HepG2 (cell line): ENCODE results near the gene LRRC3C. TPM values are rescaled to one million over a fixed set of nuclear protein-coding genes. Genes with fewer than 3 reads are reported as not detected.

ENCODE experiments used
- AGO2 ChIP-seq: fragments of 200-400 bp; formaldehyde crosslinking; optimal IDR thresholded peaks from 2 replicates; pipeline ENCODE3; 2017; ENCODE audit warnings: mild to moderate bottlenecking, low read depth, low read length, moderate library complexity
- DMAP1 ChIP-seq: IDR thresholded peaks from 2 replicates; pipeline ENCODE4 v1.6.1; 2016
- HMGA1 ChIP-seq: sonication (generic); formaldehyde crosslinking; conservative IDR thresholded peaks from 2 replicates; pipeline ENCODE4 v1.4.0; 2020; ENCODE audit warnings: missing genetic modification reagents
- KLF15 ChIP-seq: sonication (generic); formaldehyde crosslinking; IDR thresholded peaks from 2 replicates; pipeline ENCODE4 v1.8.1; 2023; ENCODE audit warnings: borderline replicate concordance, mild to moderate bottlenecking, inconsistent platforms, missing genetic modification reagents, mixed read lengths
- MED13 ChIP-seq: sonication (generic); formaldehyde crosslinking; IDR thresholded peaks from 2 replicates; pipeline ENCODE4 v1.5.0; 2020; ENCODE audit warnings: missing genetic modification reagents
- PITX1 ChIP-seq: sonication (generic); formaldehyde crosslinking; IDR thresholded peaks from 2 replicates; pipeline ENCODE4 v1.5.1; 2020; ENCODE audit warnings: mild to moderate bottlenecking, missing genetic modification reagents
- POLR2G ChIP-seq: fragments of 200-400 bp; formaldehyde crosslinking; IDR thresholded peaks from 2 replicates; pipeline ENCODE4 v1.6.1; 2018; ENCODE audit warnings: mild to moderate bottlenecking, low read depth, low read length, moderate library complexity
- PRPF4 ChIP-seq: fragments of 200-400 bp; formaldehyde crosslinking; IDR thresholded peaks from 2 replicates; pipeline ENCODE4 v1.6.1; 2016; ENCODE audit warnings: low read length, low read depth; ENCODE audit not compliant: poor library complexity, severe bottlenecking
- RARA ChIP-seq: IDR thresholded peaks from 2 replicates; pipeline ENCODE4 v1.6.1; 2016; ENCODE audit warnings: missing genetic modification reagents, missing compliant biosample characterization
- SIN3B ChIP-seq: fragments of 150-350 bp; IDR thresholded peaks from 2 replicates; pipeline ENCODE4 v1.6.1; 2014; ENCODE audit warnings: low read length
- SMC3 ChIP-seq: IDR thresholded peaks from 2 replicates; pipeline ENCODE4 v1.6.1; 2011; ENCODE audit warnings: low read length, improper control_type of control experiment
- SP2 ChIP-seq: sonication (generic); formaldehyde crosslinking; IDR thresholded peaks from 2 replicates; pipeline ENCODE4 v1.5.1; 2020; ENCODE audit warnings: mild to moderate bottlenecking, missing genetic modification reagents
- SSRP1 ChIP-seq: IDR thresholded peaks from 2 replicates; pipeline ENCODE4 v1.6.1; 2016; ENCODE audit warnings: control low read depth
- SUZ12 ChIP-seq: fragments of 150-350 bp; IDR thresholded peaks from 2 replicates; pipeline ENCODE4 v1.6.1; 2014; ENCODE audit warnings: low read depth, low read length
- TOPORS ChIP-seq: sonication (generic); formaldehyde crosslinking; IDR thresholded peaks from 2 replicates; pipeline ENCODE4 v1.8.0; 2023; ENCODE audit warnings: mild to moderate bottlenecking, missing genetic modification reagents
- ZNF224 ChIP-seq: sonication (generic); formaldehyde crosslinking; IDR thresholded peaks from 2 replicates; pipeline ENCODE4 v1.5.0; 2020; ENCODE audit warnings: mild to moderate bottlenecking, missing genetic modification reagents
- ZNF331 ChIP-seq: sonication (generic); formaldehyde crosslinking; IDR thresholded peaks from 2 replicates; pipeline ENCODE4 v1.4.0; 2020; ENCODE audit warnings: missing genetic modification reagents
- ZNF550 ChIP-seq: sonication (generic); formaldehyde crosslinking; IDR thresholded peaks from 2 replicates; pipeline ENCODE4 v1.4.0; 2020; ENCODE audit warnings: mild to moderate bottlenecking, missing genetic modification reagents, borderline replicate concordance
- ZNF839 ChIP-seq: sonication (generic); formaldehyde crosslinking; IDR thresholded peaks from 2 replicates; pipeline ENCODE4 v1.4.0; 2020; ENCODE audit warnings: missing genetic modification reagents, mild to moderate bottlenecking, borderline replicate concordance
- polyA plus RNA-seq, 8 experiments: library from polyadenylated mRNA; depleted of rRNA in 3 of 8; stranded (reverse) in 7 of 8; unstranded in 1 of 8; fragments of >200 nt; fragmentation: Illumina TruSeq in 4 of 8; extraction: Trizol in 4 of 8; gene quantifications; 2 replicates each; pipeline versions ENCODE4 v1.2.1 to v1.2.3, GENCODE V29; 2011 to 2016; ENCODE audit warnings: low read depth in 4 of 8, missing spikeins in 1 of 8, mixed read lengths in 1 of 8; ENCODE audit not compliant: insufficient read depth in 1 of 8
- total RNA-seq, 5 experiments: library from RNA; depleted of rRNA; stranded (reverse); fragments of >200 nt; fragmentation: Illumina TruSeq; extraction: Trizol; gene quantifications; 2 replicates each; pipeline ENCODE4 v1.2.3, GENCODE V29; 2016; ENCODE audit warnings: low read depth in 1 of 5
- TF ChIP-seq, protein P1 (sequence below): sonication (generic); formaldehyde crosslinking; IDR thresholded peaks from 2 replicates; pipeline ENCODE4 v1.5.0; 2020; ENCODE audit warnings: missing genetic modification reagents, mild to moderate bottlenecking, borderline replicate concordance
- TF ChIP-seq, protein P2 (sequence below): sonication (generic); formaldehyde crosslinking; IDR thresholded peaks from 2 replicates; pipeline ENCODE4 v1.5.0; 2020; ENCODE audit warnings: missing genetic modification reagents
- TF ChIP-seq, protein P3 (sequence below): sonication (generic); formaldehyde crosslinking; IDR thresholded peaks from 2 replicates; pipeline ENCODE4 v1.4.0; 2020; ENCODE audit warnings: missing genetic modification reagents
- TF ChIP-seq, protein P4 (sequence below): sonication (generic); formaldehyde crosslinking; IDR thresholded peaks from 2 replicates; pipeline ENCODE4 v1.4.0; 2020; ENCODE audit warnings: missing genetic modification reagents
- TF ChIP-seq, protein P5 (sequence below): sonication (generic); formaldehyde crosslinking; IDR thresholded peaks from 2 replicates; pipeline ENCODE4 v1.4.0; 2020; ENCODE audit warnings: missing genetic modification reagents, borderline replicate concordance

LRRC3C gene
- total and polyA plus RNA-seq, 2 of the 13 experiments (the other 11 are each of a cell fraction or from before 2014, with no cell fraction given) = 0.17 TPM; not detected in 1

DNA sequence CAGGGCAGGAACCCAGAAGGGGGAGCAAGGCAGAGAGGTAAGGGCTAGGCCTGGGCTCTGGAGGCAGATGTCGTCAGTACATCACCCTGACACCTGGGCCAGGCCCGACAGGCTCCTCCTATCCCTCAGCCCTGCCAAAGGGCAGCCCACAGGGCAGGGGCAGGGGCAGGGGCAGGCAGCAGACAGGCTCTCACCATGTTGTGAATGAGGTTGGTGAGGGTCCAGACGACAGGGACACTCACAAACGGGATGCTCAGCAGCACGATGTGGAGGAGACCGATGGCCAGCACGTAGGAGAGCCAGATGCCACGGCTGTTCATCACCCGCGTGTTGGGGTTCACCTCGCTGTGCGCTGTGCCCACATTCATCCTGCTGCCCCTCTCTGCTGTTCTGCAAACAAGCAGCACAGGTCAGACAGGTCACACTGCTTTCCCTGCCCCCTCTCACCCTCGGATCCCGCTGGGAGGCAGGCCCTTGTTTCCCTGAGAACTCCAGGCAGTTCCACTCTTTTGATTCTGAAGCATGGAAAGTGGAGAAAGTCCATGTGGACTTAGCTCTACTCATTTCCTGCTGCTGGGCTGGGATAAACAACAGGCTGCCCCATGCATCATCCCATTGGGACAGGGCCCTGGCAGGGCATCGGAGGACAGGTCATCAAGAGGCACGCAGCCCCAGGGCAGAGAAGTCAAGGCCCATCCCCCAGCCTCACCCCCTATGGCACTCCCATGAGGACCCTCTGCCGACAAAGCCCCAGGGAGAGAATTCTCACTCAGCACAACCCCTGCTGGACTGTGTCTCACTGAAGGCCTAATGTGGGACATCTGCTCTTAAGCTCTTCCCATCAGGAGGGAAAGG is 3.5 kb upstream of the LRRC3C start (continued):
- TF ChIP-seq, protein P1, sequence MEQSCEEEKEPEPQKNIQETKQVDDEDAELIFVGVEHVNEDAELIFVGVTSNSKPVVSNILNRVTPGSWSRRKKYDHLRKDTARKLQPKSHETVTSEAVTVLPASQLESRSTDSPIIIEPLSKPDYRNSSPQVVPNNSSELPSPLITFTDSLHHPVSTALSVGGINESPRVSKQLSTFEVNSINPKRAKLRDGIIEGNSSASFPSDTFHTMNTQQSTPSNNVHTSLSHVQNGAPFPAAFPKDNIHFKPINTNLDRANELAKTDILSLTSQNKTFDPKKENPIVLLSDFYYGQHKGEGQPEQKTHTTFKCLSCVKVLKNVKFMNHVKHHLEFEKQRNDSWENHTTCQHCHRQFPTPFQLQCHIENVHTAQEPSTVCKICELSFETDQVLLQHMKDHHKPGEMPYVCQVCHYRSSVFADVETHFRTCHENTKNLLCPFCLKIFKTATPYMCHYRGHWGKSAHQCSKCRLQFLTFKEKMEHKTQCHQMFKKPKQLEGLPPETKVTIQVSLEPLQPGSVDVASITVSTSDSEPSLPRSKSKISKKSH (CRISPR knock-in tag) = no peak
- TF ChIP-seq SUZ12 = no peak
- TF ChIP-seq ZNF839 = no peak
- TF ChIP-seq AGO2 = peak; percentile 77
- peak; percentile 92 for TF ChIP-seq TOPORS (CRISPR knock-in tag)
- TF ChIP-seq SP2 (CRISPR knock-in tag) = no peak
- TF ChIP-seq RARA (CRISPR knock-in tag) = peak; percentile 99
- TF ChIP-seq, protein P2, sequence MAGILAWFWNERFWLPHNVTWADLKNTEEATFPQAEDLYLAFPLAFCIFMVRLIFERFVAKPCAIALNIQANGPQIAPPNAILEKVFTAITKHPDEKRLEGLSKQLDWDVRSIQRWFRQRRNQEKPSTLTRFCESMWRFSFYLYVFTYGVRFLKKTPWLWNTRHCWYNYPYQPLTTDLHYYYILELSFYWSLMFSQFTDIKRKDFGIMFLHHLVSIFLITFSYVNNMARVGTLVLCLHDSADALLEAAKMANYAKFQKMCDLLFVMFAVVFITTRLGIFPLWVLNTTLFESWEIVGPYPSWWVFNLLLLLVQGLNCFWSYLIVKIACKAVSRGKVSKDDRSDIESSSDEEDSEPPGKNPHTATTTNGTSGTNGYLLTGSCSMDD (CRISPR knock-in tag) = no peak
- peak; percentile 94 for TF ChIP-seq PITX1 (CRISPR knock-in tag)
- peak; percentile 67 for TF ChIP-seq POLR2G
- no peak for TF ChIP-seq ZNF224 (CRISPR knock-in tag)
- TF ChIP-seq HMGA1 = no peak
- peak; percentile 46 for TF ChIP-seq PRPF4
- no peak; the same call in 1 of the 2 replicates for TF ChIP-seq ZNF550 (CRISPR knock-in tag)
- TF ChIP-seq, protein P3, sequence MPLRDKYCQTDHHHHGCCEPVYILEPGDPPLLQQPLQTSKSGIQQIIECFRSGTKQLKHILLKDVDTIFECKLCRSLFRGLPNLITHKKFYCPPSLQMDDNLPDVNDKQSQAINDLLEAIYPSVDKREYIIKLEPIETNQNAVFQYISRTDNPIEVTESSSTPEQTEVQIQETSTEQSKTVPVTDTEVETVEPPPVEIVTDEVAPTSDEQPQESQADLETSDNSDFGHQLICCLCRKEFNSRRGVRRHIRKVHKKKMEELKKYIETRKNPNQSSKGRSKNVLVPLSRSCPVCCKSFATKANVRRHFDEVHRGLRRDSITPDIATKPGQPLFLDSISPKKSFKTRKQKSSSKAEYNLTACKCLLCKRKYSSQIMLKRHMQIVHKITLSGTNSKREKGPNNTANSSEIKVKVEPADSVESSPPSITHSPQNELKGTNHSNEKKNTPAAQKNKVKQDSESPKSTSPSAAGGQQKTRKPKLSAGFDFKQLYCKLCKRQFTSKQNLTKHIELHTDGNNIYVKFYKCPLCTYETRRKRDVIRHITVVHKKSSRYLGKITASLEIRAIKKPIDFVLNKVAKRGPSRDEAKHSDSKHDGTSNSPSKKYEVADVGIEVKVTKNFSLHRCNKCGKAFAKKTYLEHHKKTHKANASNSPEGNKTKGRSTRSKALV = peak; percentile 96
- peak; percentile 82; the same call in 1 of the 2 replicates for TF ChIP-seq SSRP1 (CRISPR knock-in tag)
- TF ChIP-seq ZNF331 (CRISPR knock-in tag) = peak; percentile 92
- no peak for TF ChIP-seq MED13 (CRISPR knock-in tag)
- TF ChIP-seq, protein P4, sequence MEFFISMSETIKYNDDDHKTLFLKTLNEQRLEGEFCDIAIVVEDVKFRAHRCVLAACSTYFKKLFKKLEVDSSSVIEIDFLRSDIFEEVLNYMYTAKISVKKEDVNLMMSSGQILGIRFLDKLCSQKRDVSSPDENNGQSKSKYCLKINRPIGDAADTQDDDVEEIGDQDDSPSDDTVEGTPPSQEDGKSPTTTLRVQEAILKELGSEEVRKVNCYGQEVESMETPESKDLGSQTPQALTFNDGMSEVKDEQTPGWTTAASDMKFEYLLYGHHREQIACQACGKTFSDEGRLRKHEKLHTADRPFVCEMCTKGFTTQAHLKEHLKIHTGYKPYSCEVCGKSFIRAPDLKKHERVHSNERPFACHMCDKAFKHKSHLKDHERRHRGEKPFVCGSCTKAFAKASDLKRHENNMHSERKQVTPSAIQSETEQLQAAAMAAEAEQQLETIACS (CRISPR knock-in tag) = no peak
- 0 out of 2 replicates have a peak, but pooled peaks have one; percentile 62 for TF ChIP-seq KLF15
- TF ChIP-seq SIN3B = no peak
- TF ChIP-seq SMC3 = 0 out of 2 replicates have a peak, but pooled peaks have one; percentile 28
- peak; percentile 87 for TF ChIP-seq DMAP1 (CRISPR knock-in tag)
- TF ChIP-seq, protein P5, sequence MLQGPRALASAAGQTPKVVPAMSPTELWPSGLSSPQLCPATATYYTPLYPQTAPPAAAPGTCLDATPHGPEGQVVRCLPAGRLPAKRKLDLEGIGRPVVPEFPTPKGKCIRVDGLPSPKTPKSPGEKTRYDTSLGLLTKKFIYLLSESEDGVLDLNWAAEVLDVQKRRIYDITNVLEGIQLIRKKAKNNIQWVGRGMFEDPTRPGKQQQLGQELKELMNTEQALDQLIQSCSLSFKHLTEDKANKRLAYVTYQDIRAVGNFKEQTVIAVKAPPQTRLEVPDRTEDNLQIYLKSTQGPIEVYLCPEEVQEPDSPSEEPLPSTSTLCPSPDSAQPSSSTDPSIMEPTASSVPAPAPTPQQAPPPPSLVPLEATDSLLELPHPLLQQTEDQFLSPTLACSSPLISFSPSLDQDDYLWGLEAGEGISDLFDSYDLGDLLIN (CRISPR knock-in tag) = 0 out of 2 replicates have a peak, but pooled peaks have one; percentile 91
